ENCODE data around the gene ITGB1BP1.

GRCh38 chr2:9403924-9404323 lies 19.4 kb downstream of the ITGB1BP1 start:
- TF ChIP-seq CTCF (IDR thresholded peaks at IDR 0.05), result no peak
- no peak; the same call in 1 of the 2 replicates for TF ChIP-seq POLR2AphosphoS5 (IDR thresholded peaks at IDR 0.05; ENCODE audit: low read depth, low read length)
- TF ChIP-seq REST (IDR thresholded peaks at IDR 0.05; ENCODE audit: insufficient read depth in 1 of 2, low read depth in 2 of 2, low read length in 1 of 2), result no peak
- TF ChIP-seq TCF7L2 (IDR thresholded peaks at IDR 0.05; ENCODE audit: low read depth, low read length), result no peak
- TF ChIP-seq SIN3A (IDR thresholded peaks at IDR 0.05; ENCODE audit: borderline replicate concordance, insufficient read depth, low read depth, low read length), result no peak

Data from Panc1 (cell line).